ENCODE measurements around the gene MTF1. TPM values are rescaled to one million over a fixed set of nuclear protein-coding genes. Genes with fewer than 3 reads are reported as not detected.

The MTF1 gene
- total RNA-seq, 3 donors from 2014 or later (not counting 1 experiment from before 2014, with no cell fraction given) = 31.2 to 35.6 (median 32.7) TPM

GRCh38 chr1:37765916-37766664, 93.3 kb downstream of the MTF1 start:
- Histone ChIP-seq H3K27me3 (ENCODE audit: control insufficient read depth, insufficient read depth, low read length) (peaks cover 30% of the 10 kb centered on the region), H3K27ac (ENCODE audit: low read length) (no peak overlapping the region), H3K36me3 (ENCODE audit: control insufficient read depth, insufficient read depth, low read length) (no peaks in the 10 kb centered on the region), H3K9me3 (ENCODE audit: control insufficient read depth, insufficient read depth, low read length) (no peaks in the 10 kb centered on the region), H3K4me3 (ENCODE audit: low read length) (no peak overlapping the region), H3K4me1 (ENCODE audit: control insufficient read depth, insufficient read depth, low read length) (peaks cover 7% of the 10 kb centered on the region)
- DNase-seq (no peak), ATAC-seq (peak in 1 of 3 donors; percentile 41)
- peaks cover 0 to 2% of the 10 kb centered on the region in 2 donors for H3K9me3 Mint-ChIP-seq
- H3K4me3 Mint-ChIP-seq = no peak overlapping the region
- H3K36me3 Mint-ChIP-seq = no peaks in the 10 kb centered on the region
- TF ChIP-seq CTCF (IDR thresholded peaks at IDR 0.05) = no peak
- H3K27ac Mint-ChIP-seq = no peak overlapping the region
- H3K4me1 Mint-ChIP-seq = peaks cover 0 to 10% of the 10 kb centered on the region in 2 donors
- WGBS (ENCODE audit: insufficient coverage) = 9% methylated on average over 27 of the region's 27 CpGs
- intact Hi-C loops (cut with micrococcal nuclease) = no loop called here
- peaks cover 72 to 76% of the 10 kb centered on the region in 2 donors for H3K27me3 Mint-ChIP-seq (ENCODE audit: low read depth in 2 of 2)

GRCh38 chr1:37764888-37765441, 94.4 kb downstream of the MTF1 start, which contains the start of gene EPHA10:
TSS of gene EPHA10 (minus strand) at chr1:37765120. CDS start at chr1:37765066, 54 bp downstream.
- no peak within 1 kb of the TSS for H3K4me3 ChIP-seq (ENCODE audit: low read length)
- 10% methylated on average over 32 of the region's 33 CpGs for WGBS (ENCODE audit: insufficient coverage)

GRCh38 chr1:37764414-37764825, 95.0 kb downstream of the MTF1 start:
- intact Hi-C loops (cut with micrococcal nuclease) = no loop called here
- Histone ChIP-seq H3K36me3 (ENCODE audit: control insufficient read depth, insufficient read depth, low read length) (no peaks in the 10 kb centered on the region), H3K4me3 (ENCODE audit: low read length) (no peak overlapping the region), H3K9me3 (ENCODE audit: control insufficient read depth, insufficient read depth, low read length) (no peaks in the 10 kb centered on the region), H3K27me3 (ENCODE audit: control insufficient read depth, insufficient read depth, low read length) (peaks cover 26% of the 10 kb centered on the region), H3K27ac (ENCODE audit: low read length) (no peak overlapping the region), H3K4me1 (ENCODE audit: control insufficient read depth, insufficient read depth, low read length) (peaks cover 7% of the 10 kb centered on the region)
- H3K9me3 Mint-ChIP-seq = peaks cover 0 to 2% of the 10 kb centered on the region in 2 donors
- no peak for TF ChIP-seq CTCF (IDR thresholded peaks at IDR 0.05)
- peaks cover 0 to 10% of the 10 kb centered on the region in 2 donors for H3K4me1 Mint-ChIP-seq
- ATAC-seq (peak in 2 of 3 donors; percentile 49 to 52), DNase-seq (peak in 1 of 2 donors; percentile 44)
- H3K4me3 Mint-ChIP-seq = no peak overlapping the region
- WGBS (ENCODE audit: insufficient coverage) = 12% methylated on average over 29 of the region's 29 CpGs
- no peak overlapping the region for H3K27ac Mint-ChIP-seq
- H3K27me3 Mint-ChIP-seq (ENCODE audit: low read depth in 2 of 2) = peaks cover 60 to 63% of the 10 kb centered on the region in 2 donors
- H3K36me3 Mint-ChIP-seq = no peaks in the 10 kb centered on the region

More at GRCh38 chr1:37764888-37765441, 94.4 kb downstream of the MTF1 start, which contains the start of gene EPHA10:
- TF ChIP-seq CTCF (IDR thresholded peaks at IDR 0.05) = no peak
- Mint-ChIP-seq H3K4me1 (peaks cover 0 to 10% of the 10 kb centered on the region in 2 donors), H3K27ac (no peak within 1 kb of the TSS), H3K36me3 (no peaks in the 10 kb centered on the region), H3K9me3 (peaks cover 0 to 2% of the 10 kb centered on the region in 2 donors), H3K4me3 (no peak within 1 kb of the TSS), H3K27me3 (ENCODE audit: low read depth in 2 of 2) (peaks cover 64% of the 10 kb centered on the region in 2 donors)
- ATAC-seq = no peak
- no peaks in the 10 kb centered on the region for H3K9me3 ChIP-seq (ENCODE audit: control insufficient read depth, insufficient read depth, low read length)
- H3K27ac ChIP-seq (ENCODE audit: low read length) = no peak within 1 kb of the TSS
- peaks cover 26% of the 10 kb centered on the region for H3K27me3 ChIP-seq (ENCODE audit: control insufficient read depth, insufficient read depth, low read length)
- DNase-seq = no peak
- H3K36me3 ChIP-seq (ENCODE audit: control insufficient read depth, insufficient read depth, low read length) = no peaks in the 10 kb centered on the region
- peaks cover 7% of the 10 kb centered on the region for H3K4me1 ChIP-seq (ENCODE audit: control insufficient read depth, insufficient read depth, low read length)
- intact Hi-C loops (cut with micrococcal nuclease) = no loop called here
